GM10847 (cell line): Measurements from ENCODE around the gene ZNF775.
A peak's percentile ranks its signal among the peaks of the same experiment; 100 is the strongest.

Source experiments
- POLR2A ChIP-seq: IDR thresholded peaks from 2 replicates; pipeline ENCODE4 v1.6.1; 2011; ENCODE audit not compliant: insufficient read length; ENCODE audit errors: extremely low read depth

The ZNF775 gene

GRCh38 chr7:150415161-150416153 is 36.3 kb downstream of the ZNF775 start:
- TF ChIP-seq POLR2A: no peak

GRCh38 chr7:150417239-150417638 is 38.1 kb downstream of the ZNF775 start:
- no peak for TF ChIP-seq POLR2A

GRCh38 chr7:150417863-150418262 is 38.7 kb downstream of the ZNF775 start:
- TF ChIP-seq POLR2A: no peak

DNA sequence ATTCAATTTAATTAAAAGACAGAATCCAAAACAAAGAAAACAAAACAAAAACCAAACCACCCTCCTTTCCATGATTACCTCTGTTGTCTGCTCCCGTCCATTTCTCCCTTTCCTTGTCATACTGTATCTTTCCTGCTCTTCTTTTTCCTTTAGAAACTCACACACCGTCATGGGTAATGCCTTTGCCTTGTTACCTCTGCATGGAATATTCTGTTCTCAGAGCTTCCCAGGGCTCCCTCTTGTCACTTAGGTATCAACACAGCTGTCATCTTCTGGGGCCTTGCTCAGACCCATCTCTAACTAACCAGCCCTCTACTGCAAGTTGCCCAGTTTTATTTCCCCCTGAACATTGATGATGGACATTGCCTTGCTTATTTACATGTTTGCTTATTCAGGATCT is 41.1 kb downstream of the ZNF775 start:
- no peak for TF ChIP-seq POLR2A

- TF ChIP-seq POLR2A: no peak
These were observed 42.0 kb downstream of the ZNF775 start for GRCh38 chr7:150420987-150421674.

GRCh38 chr7:150421831-150422230 is 42.7 kb downstream of the ZNF775 start:
- TF ChIP-seq POLR2A: no peak

- no peak for TF ChIP-seq POLR2A
These were observed 46.5 kb downstream of the ZNF775 start for GRCh38 chr7:150425670-150426069.

- no peak for TF ChIP-seq POLR2A
These were observed 49.7 kb downstream of the ZNF775 start for GRCh38 chr7:150428671-150429451.

DNA sequence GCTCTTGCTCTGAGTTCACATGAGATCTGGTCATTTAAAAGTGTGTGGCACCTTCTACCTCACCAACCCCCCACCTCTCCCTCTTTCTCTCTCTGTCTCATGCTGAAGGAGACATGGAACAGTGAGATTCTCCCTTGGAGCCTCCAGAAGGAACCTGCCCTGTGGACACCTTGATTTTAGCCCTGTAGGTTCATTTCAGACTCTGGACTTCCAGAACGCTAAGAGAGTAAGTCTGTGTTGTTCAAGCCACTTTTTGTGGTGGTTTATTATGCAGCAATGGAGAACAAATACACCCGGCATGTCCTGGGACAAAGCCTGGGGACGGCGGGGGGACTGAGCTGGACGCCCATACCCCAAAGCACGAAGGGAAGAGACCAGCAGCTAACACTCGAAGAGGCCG is 50.6 kb downstream of the ZNF775 start:
- no peak for TF ChIP-seq POLR2A

GRCh38 chr7:150430465-150431085 is 51.4 kb downstream of the ZNF775 start:
- TF ChIP-seq POLR2A: no peak

GRCh38 chr7:150431839-150432658 is 52.9 kb downstream of the ZNF775 start:
- no peak for TF ChIP-seq POLR2A

- TF ChIP-seq POLR2A: peak; percentile 17
These were observed 54.1 kb downstream of the ZNF775 start for GRCh38 chr7:150432915-150433892.

DNA sequence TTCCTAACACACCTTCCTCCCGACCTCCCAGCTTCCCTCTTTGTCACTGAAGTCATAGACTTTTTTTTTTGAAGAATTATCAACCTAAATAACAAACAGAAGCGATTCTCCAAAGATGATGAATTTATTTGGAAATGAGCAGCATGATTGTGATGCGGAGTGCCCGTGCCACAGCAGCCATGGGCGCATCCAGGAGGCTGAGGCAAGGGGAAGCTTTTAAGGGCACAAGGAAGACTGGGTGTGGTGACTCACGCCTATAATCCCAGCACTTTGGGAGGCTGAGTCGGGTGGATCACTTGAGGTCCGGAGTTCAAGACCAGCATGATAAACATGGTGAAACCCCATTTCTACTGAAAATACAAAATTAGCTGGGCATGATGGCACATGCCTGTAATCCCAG is 55.1 kb downstream of the ZNF775 start:
- TF ChIP-seq POLR2A: no peak

- no peak for TF ChIP-seq POLR2A
These were observed 55.9 kb downstream of the ZNF775 start for GRCh38 chr7:150435047-150435389.
